ENCODE results near the gene CACHD1.
A peak's percentile ranks its signal among the peaks of the same experiment; 100 is the strongest.
"Not testable (repeated sequence)": the region's sequence is repeated elsewhere in the genome, so short reads cannot be mapped to it uniquely, and the experiment has no call there.

Gene CACHD1

DNA sequence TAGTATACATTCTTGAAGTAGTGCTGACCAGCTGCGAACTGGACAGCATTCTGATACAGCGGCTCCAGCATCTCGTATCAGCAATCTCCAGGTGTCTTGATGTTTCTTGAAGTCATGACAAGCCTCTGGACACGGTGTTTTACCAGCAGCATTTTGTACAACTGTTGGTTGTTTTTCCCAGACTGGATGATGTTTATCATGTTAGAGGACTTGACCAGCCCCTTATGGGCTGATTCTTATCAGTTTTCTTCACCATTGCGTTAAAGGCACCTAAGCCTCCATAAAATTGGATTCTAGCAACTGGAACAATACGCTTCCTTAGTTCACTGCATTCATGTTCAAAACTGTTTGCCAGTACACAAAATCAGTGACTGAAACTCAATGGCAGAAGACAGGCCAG is 29.1 kb downstream of the CACHD1 start:
- Histone ChIP-seq H3K9me3 (replicated peaks; ENCODE audit: low read length) (no peaks in the 10 kb centered on the region), H3K4me1 (ENCODE audit: control insufficient read depth, insufficient read depth, low read length) (peaks cover 7% of the 10 kb centered on the region), H3K9ac (ENCODE audit: low read depth, low read length) (no peak overlapping the region), H3K27me3 (ENCODE audit: control insufficient read depth, insufficient read depth, low read length) (no peaks in the 10 kb centered on the region), H3K4me2 (ENCODE audit: low read length) (no peak overlapping the region), H3K4me3 (ENCODE audit: low read length) (no peak overlapping the region), H3K36me3 (ENCODE audit: insufficient read depth, low read length) (no peaks in the 10 kb centered on the region)

GRCh38 chr1:64499966-64500365 is 30.0 kb downstream of the CACHD1 start:
- Histone ChIP-seq H3K27me3 (ENCODE audit: control insufficient read depth, insufficient read depth, low read length) (no peaks in the 10 kb centered on the region), H3K4me2 (ENCODE audit: low read length) (no peak overlapping the region), H3K9me3 (replicated peaks; ENCODE audit: low read length) (no peaks in the 10 kb centered on the region), H3K36me3 (ENCODE audit: insufficient read depth, low read length) (no peaks in the 10 kb centered on the region), H3K9ac (ENCODE audit: low read depth, low read length) (no peak overlapping the region), H3K4me1 (ENCODE audit: control insufficient read depth, insufficient read depth, low read length) (peaks cover 8% of the 10 kb centered on the region), H3K4me3 (ENCODE audit: low read length) (no peak overlapping the region)

DNA sequence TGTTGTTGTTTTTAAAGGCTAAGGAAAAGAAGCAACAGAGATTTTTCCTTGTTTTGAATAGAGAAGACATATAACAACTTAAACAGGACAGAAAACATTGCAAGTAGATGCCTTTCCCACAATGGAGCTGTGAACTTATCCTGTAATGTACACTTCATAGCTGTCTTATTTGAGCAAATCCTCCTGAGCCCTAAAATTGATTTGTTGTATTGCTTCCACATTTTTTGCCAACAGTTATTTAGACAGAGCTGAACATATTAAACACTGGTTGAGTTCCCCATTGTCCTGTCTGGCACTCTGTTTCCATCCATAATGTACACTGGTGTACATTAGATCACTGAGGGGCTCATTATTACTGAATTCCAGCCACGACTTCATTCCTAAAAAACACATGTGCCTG is 32.2 kb downstream of the CACHD1 start:
- no peaks in the 10 kb centered on the region for H3K36me3 ChIP-seq (ENCODE audit: insufficient read depth, low read length)
- H3K4me3 ChIP-seq (ENCODE audit: low read length), result no peak overlapping the region
- no peaks in the 10 kb centered on the region for H3K9me3 ChIP-seq (replicated peaks; ENCODE audit: low read length)
- H3K9ac ChIP-seq (ENCODE audit: low read depth, low read length), result no peak overlapping the region
- H3K27me3 ChIP-seq (ENCODE audit: control insufficient read depth, insufficient read depth, low read length), result peaks cover under 1% of the 10 kb centered on the region
- H3K4me2 ChIP-seq (ENCODE audit: low read length), result no peak overlapping the region
- peaks cover 16% of the 10 kb centered on the region for H3K4me1 ChIP-seq (ENCODE audit: control insufficient read depth, insufficient read depth, low read length)

DNA sequence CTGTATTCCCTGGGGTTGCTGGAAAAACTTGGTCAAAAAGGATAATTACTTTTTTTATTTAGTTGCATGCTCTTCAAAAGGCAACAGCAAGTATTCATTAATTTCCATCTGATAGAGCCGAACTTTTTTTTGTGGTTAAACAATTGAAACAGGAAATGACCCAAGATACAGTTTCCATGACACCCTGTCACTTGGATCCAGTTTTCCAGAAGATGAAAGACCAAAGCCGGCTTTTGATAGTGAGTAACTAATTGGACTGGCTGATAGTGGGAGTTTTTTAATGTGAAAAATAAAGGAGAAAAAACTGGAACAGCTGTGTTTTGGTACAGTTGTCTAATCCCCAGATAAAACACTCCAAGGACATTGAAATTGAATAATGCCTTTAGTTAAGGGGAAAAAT is 33.0 kb downstream of the CACHD1 start:
- Histone ChIP-seq H3K4me3 (ENCODE audit: low read length) (no peak overlapping the region), H3K9ac (ENCODE audit: low read depth, low read length) (no peak overlapping the region), H3K27me3 (ENCODE audit: control insufficient read depth, insufficient read depth, low read length) (peaks cover 7% of the 10 kb centered on the region), H3K4me1 (ENCODE audit: control insufficient read depth, insufficient read depth, low read length) (peaks cover 10% of the 10 kb centered on the region), H3K9me3 (replicated peaks; ENCODE audit: low read length) (no peaks in the 10 kb centered on the region), H3K4me2 (ENCODE audit: low read length) (no peak overlapping the region), H3K36me3 (ENCODE audit: insufficient read depth, low read length) (no peaks in the 10 kb centered on the region)

- H3K4me2 ChIP-seq (ENCODE audit: low read length), result peak overlapping the region; percentile 84
- H3K27me3 ChIP-seq (ENCODE audit: control insufficient read depth, insufficient read depth, low read length), result peaks cover 9% of the 10 kb centered on the region
- H3K4me3 ChIP-seq (ENCODE audit: low read length), result peak overlapping the region; percentile 65
- no peaks in the 10 kb centered on the region for H3K9me3 ChIP-seq (replicated peaks; ENCODE audit: low read length)
- H3K9ac ChIP-seq (ENCODE audit: low read depth, low read length), result no peak overlapping the region
- peaks cover 10% of the 10 kb centered on the region for H3K4me1 ChIP-seq (ENCODE audit: control insufficient read depth, insufficient read depth, low read length)
- H3K36me3 ChIP-seq (ENCODE audit: insufficient read depth, low read length), result no peaks in the 10 kb centered on the region
These were observed 35.5 kb downstream of the CACHD1 start for GRCh38 chr1:64505232-64505943.

- Histone ChIP-seq H3K4me3 (ENCODE audit: low read length) (peak overlapping the region; percentile 23), H3K9ac (ENCODE audit: low read depth, low read length) (no peak overlapping the region), H3K9me3 (replicated peaks; ENCODE audit: low read length) (no peaks in the 10 kb centered on the region), H3K4me2 (ENCODE audit: low read length) (peak overlapping the region; percentile 57), H3K27me3 (ENCODE audit: control insufficient read depth, insufficient read depth, low read length) (peaks cover 9% of the 10 kb centered on the region), H3K4me1 (ENCODE audit: control insufficient read depth, insufficient read depth, low read length) (peaks cover 10% of the 10 kb centered on the region), H3K36me3 (ENCODE audit: insufficient read depth, low read length) (no peaks in the 10 kb centered on the region)
These were observed 36.2 kb downstream of the CACHD1 start for GRCh38 chr1:64505944-64506655.

- no peaks in the 10 kb centered on the region for H3K36me3 ChIP-seq (ENCODE audit: insufficient read depth, low read length)
- peaks cover 9% of the 10 kb centered on the region for H3K27me3 ChIP-seq (ENCODE audit: control insufficient read depth, insufficient read depth, low read length)
- H3K4me3 ChIP-seq (ENCODE audit: low read length), result no peak overlapping the region
- no peak overlapping the region for H3K4me2 ChIP-seq (ENCODE audit: low read length)
- no peaks in the 10 kb centered on the region for H3K9me3 ChIP-seq (replicated peaks; ENCODE audit: low read length)
- no peak overlapping the region for H3K9ac ChIP-seq (ENCODE audit: low read depth, low read length)
- peaks cover 11% of the 10 kb centered on the region for H3K4me1 ChIP-seq (ENCODE audit: control insufficient read depth, insufficient read depth, low read length)
These were observed 38.7 kb downstream of the CACHD1 start for GRCh38 chr1:64508629-64509028.

DNA sequence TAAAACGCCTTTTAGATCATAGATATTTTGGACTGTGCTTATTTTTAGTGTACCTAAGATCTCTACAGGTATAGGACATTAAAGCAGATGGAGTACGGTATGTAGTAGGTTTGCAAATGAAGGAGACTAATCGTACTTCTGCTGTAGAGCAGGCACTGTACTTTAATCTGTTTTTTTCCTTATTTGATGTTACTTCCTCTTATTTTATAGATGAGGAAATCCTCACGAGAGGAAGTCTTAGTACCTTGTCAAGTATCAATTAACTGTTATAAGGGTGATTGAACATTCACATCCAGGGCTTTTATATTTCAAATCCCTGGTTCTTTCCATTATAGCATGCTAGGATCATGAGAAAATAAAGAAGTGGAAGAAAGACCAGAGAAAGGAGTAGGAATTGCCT is 41.1 kb downstream of the CACHD1 start:
- Histone ChIP-seq H3K27me3 (ENCODE audit: control insufficient read depth, insufficient read depth, low read length) (peaks cover 9% of the 10 kb centered on the region), H3K4me1 (ENCODE audit: control insufficient read depth, insufficient read depth, low read length) (peaks cover 29% of the 10 kb centered on the region), H3K4me2 (ENCODE audit: low read length) (no peak overlapping the region), H3K9me3 (replicated peaks; ENCODE audit: low read length) (no peaks in the 10 kb centered on the region), H3K9ac (ENCODE audit: low read depth, low read length) (no peak overlapping the region), H3K36me3 (ENCODE audit: insufficient read depth, low read length) (no peaks in the 10 kb centered on the region), H3K4me3 (ENCODE audit: low read length) (no peak overlapping the region)

GRCh38 chr1:64512206-64512605 is 42.3 kb downstream of the CACHD1 start:
- not testable (repeated sequence) for H3K27me3 ChIP-seq (ENCODE audit: control insufficient read depth, insufficient read depth, low read length); H3K4me3 ChIP-seq (ENCODE audit: low read length); H3K9me3 ChIP-seq (replicated peaks; ENCODE audit: low read length); H3K9ac ChIP-seq (ENCODE audit: low read depth, low read length); H3K36me3 ChIP-seq (ENCODE audit: insufficient read depth, low read length); H3K4me2 ChIP-seq (ENCODE audit: low read length)
- H3K4me1 ChIP-seq (ENCODE audit: control insufficient read depth, insufficient read depth, low read length), result peaks cover 36% of the 10 kb centered on the region

- H3K4me2 ChIP-seq (ENCODE audit: low read length), result peak overlapping the region; percentile 35
- H3K4me1 ChIP-seq (ENCODE audit: control insufficient read depth, insufficient read depth, low read length), result peaks cover 44% of the 10 kb centered on the region
- H3K4me3 ChIP-seq (ENCODE audit: low read length), result no peak overlapping the region
- no peaks in the 10 kb centered on the region for H3K27me3 ChIP-seq (ENCODE audit: control insufficient read depth, insufficient read depth, low read length)
- no peaks in the 10 kb centered on the region for H3K36me3 ChIP-seq (ENCODE audit: insufficient read depth, low read length)
- no peak overlapping the region for H3K9ac ChIP-seq (ENCODE audit: low read depth, low read length)
- no peaks in the 10 kb centered on the region for H3K9me3 ChIP-seq (replicated peaks; ENCODE audit: low read length)
These were observed 43.6 kb downstream of the CACHD1 start for GRCh38 chr1:64513545-64513944.

GRCh38 chr1:64514197-64514765 is 44.4 kb downstream of the CACHD1 start:
- H3K4me1 ChIP-seq (ENCODE audit: control insufficient read depth, insufficient read depth, low read length), result peaks cover 46% of the 10 kb centered on the region
- peak overlapping the region; percentile 29 for H3K9ac ChIP-seq (ENCODE audit: low read depth, low read length)
- H3K4me2 ChIP-seq (ENCODE audit: low read length), result peak overlapping the region; percentile 35
- H3K36me3 ChIP-seq (ENCODE audit: insufficient read depth, low read length), result no peaks in the 10 kb centered on the region
- H3K27me3 ChIP-seq (ENCODE audit: control insufficient read depth, insufficient read depth, low read length), result no peaks in the 10 kb centered on the region
- no peaks in the 10 kb centered on the region for H3K9me3 ChIP-seq (replicated peaks; ENCODE audit: low read length)
- no peak overlapping the region for H3K4me3 ChIP-seq (ENCODE audit: low read length)

Measured in skeletal muscle satellite cell (primary cell).